ENCODE results near the gene TCEA2.

TCEA2 gene

DNA sequence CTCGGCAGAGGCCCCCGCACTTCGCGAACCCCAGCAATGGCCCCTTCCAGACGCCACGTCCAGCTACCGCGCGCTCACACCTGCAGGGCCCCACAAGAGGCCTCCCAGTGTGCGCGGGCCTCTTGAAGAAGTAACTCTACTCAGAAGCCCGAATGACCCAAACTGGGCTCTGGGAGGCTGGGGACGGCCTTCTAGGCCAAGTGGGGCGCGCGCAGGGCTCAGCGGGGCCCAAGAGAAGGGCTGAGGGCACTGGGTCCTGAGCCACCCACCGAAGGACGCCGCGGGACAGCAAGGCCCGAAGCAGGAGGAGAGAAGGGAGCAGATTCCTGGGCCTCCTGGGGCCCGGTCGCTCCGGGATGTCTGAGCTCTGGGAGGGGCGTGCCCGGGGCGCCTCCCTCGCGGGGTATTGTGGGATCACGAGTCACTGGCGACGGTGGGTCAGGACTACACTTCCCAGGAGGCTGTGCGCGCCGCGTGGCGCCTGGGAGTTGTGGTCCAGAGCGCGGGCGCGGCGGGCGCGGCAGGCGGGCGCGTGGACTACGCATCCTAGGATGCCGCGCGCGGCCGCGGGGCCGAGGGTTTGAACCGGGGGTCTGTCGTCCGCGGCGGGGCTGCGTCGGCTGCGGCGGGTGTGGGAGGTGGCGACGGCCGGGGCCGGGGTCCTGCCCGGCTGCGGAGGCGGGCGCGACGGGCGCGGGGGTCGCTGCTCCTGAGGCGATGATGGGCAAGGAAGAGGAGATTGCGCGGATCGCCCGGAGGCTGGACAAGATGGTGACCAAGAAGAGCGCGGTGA, at the start of gene TCEA2:
Gene TCEA2, plus strand, starts transcription at position 603 of the 793 bp plus-strand sequence. Its CDS starts 115 bp downstream, at position 718.
- DNase-seq, result peak; percentile 92

GRCh38 chr20:64015635-64016034, 47.4 kb upstream of the TCEA2 start:
- DNase-seq, result no peak

DNA sequence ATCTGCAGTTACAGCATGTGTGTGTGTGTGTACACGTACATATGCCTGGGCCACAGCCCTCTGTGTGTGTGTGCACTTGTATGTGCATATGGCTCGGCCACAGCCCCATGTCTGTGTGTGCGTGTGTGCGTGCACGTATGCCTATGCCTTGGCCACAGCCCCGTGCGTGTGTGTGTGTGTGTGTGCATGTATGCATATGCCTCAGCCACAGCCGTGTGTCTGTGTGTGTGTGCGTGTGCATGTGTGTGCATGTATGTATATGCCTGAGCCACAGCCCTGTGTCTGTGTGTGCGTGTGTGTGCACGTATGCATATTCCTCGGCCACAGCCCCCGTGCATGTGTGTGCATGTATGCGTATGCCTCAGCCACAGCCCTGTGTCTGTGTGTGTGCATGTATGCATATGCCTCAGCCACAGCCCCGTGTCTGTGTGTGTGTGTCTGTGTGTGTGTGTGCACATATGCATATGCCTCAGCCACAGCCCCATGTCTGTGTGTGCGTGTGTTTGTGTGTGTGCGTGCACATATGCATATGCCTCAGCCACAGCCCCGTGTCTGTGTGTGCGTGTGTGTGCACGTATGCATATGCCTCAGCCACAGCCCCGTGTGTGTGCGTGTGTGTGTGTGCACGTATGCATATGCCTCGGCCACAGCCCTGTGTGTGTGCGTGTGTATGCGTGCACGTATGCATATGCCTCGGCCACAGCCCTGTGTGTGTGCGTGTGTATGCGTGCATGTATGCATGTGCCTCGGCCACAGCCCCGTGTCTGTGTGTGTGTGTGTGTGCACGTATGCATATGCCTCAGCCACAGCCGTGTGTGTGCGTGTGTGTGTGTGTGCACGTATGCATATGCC, 41.6 kb upstream of the TCEA2 start:
- DNase-seq, result no peak

DNA sequence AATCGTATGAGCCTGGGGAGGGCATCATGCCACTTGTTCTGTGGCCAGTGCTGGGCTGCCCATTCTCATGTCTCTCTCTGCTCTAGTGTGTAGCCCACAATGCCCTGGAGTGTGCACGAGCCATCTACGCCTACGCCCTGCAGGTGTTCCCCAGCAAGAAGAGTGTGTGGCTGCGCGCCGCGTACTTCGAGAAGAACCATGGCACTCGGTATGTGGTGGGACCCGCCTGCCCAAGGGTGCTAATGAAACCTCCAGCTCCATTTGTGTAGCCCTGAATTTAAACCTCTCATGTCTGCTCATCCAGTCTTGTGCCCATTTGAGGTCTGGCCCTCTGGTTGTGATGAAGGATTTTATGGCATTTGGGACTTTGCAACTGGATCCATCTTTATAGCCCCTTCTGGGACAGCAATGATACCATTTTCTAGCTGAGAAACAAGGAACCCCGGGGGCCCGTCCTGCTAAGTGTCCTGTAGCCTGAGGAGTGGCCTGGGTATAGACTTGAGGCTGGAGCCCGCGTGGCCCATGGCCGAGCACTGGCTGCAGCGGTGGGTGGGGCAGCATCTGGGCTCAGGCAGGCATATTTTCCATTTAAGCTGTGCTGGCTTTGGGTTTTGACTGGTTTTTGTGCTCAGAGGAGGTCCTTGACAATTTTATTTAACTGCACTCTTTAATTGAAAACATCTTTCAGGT, 40.2 kb upstream of the TCEA2 start:
- no peak for DNase-seq

GRCh38 chr20:64023361-64024140, 39.4 kb upstream of the TCEA2 start:
- no peak for DNase-seq

DNA sequence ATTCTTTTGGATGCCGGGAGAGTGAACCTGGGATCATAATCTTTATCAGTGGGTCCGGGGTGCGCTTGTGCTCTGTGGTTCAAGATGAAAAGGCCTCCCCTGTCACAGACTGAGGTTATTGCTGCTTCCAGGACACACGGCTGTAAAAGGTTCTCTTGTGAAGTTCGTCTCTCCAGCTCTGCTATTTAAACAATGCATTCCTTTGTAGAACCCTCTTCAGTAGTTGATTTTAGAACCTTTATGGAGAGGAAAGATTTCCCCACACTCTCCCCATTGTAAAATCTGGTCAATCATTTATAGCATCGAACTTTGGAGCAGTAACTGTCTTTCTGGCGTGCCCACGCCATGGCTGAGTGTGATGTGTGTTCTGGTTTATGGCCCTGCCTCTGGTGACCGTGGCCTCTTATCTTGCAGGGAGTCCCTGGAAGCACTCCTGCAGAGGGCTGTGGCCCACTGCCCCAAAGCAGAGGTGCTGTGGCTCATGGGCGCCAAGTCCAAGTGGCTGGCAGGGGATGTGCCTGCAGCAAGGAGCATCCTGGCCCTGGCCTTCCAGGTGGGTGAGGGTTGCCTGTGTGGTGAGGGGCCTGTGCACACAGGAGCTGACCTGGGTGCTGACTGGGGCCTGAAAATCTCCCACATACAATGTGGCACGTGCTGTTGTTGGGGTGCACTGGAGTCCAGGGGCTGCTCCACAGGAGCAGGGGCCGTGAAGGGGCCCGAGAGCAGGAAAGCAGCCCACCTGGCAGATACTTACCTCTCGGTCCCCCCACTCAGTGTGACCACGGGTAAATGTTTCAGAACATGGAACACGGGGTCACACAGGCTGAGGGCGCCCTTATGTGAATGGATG, 38.6 kb upstream of the TCEA2 start:
- no peak for DNase-seq

DNA sequence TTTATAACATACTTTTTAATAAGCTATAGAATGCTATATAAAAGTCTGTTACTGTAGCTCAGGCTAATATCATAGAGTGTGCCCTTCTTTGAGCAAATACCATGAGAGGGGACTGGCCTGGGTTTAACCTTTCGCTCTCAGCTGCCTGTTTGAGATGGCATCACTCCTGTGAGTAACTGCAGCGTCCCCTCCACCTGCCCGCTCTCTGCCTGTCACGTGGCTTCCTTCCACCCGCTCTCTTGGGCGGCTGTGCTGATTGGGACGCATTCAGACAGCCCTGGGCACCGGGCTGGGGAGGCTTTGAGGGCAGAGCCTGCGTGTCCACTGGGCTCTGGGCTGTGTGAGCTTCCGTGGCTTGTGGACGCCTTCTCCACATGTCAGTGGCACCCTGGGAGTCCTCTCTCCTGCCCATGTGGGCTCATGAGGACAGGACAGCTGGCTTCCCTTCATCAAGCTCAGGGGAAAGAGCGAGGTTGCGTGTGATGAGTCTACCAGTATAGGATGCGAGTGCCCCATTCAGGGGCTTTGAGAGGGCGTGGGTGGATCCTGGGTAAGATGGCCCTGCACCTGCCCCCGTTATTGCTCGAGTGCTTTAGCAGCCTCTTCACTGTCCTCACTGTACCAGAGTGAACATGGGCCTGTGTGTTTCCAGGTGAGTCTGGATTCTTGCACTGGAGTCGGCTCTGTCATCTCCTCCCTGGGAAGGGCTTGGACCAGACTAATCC, 37.7 kb upstream of the TCEA2 start:
- no peak for DNase-seq

DNA sequence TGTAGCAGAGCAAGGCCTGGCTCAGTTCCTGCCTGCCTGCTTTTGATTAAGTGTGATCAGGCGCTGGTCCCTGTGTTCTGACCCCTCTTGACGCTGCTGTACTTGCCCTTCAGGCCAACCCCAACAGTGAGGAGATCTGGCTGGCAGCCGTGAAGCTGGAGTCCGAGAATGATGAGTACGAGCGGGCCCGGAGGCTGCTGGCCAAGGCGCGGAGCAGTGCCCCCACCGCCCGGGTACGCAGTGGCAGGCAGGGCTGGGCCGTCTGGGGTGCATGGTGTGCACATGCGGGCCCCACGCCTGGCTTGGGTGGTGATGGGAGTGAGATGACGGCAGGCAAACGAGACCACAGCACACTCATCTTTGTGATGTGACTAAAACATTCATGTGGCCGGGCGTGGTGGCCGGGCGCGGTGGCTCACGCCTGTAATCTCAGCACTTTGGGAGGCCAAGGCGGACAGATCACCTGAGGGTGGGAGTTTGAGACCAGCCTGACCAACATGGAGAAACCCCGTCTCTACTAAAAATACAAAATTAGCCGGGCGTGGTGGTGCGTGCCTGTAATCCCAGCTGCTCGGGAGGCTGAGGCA, 37.1 kb upstream of the TCEA2 start:
- no peak for DNase-seq

DNA sequence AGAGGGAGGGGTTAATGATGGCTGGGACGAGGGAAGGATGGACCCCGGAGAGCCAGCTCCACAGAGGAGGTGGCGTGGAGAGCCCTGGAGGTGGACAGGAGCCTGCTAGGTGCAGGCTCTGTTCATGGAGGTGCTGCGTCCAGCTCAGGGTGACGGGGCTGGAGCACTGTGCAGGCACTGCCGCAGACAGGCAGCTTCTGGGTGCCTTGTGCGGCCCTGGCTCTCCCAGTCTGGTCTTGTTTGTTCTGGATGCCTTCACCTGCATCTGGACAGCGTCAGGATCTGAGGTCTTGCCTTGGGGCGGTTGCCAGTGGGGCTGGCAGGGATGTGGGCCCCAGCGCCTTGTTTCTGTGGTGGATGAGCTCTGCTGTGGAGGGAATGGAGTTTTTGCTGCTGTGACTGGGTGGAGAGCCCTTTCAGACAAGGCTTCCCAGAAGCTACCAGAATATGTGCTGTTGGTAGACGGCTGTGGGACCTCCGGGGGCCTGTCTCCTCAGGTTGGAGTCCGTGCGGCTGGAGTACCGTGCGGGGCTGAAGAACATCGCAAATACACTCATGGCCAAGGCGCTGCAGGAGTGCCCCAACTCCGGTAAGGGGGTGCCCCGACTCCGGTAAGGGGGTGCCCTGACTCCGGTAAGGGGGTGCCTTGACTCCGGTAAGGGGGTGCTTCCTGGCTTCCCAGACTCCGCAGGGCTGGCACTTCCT, 34.9 kb upstream of the TCEA2 start:
- no peak for DNase-seq

DNA sequence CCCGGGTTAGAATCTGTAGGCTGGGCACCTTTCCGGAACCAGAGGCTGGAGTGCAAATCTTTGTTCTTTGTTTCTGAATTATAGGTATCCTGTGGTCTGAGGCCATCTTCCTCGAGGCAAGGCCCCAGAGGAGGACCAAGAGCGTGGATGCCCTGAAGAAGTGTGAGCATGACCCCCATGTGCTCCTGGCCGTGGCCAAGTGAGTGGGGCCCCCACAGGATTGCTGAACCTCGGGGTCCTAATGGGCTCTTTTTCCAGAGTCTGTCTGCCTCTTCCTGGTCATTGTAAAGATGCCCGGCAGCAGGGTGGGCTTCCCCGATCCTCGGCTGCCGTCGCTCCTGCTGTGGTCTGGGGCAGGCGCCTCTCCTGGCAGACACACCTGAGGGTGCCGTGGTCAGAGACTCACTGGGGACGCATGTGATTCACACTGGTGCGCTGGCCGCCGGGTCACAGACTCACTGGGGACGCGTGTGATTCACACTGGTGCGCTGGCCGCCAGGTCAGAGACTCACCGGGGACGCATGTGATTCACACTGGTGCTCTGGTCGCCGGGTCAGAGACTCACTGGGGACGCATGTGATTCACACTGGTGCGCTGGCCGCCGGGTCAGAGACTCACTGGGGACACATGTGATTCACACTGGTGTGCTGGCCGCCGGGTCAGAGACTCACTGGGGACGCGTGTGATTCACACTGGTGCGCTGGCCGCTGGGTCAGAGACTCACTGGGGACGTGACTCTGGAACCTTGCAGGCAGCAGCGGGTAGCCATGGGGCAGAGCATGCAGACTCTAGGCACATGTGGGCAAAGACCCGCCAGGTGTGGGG, 33.5 kb upstream of the TCEA2 start:
- DNase-seq, result no peak

DNA sequence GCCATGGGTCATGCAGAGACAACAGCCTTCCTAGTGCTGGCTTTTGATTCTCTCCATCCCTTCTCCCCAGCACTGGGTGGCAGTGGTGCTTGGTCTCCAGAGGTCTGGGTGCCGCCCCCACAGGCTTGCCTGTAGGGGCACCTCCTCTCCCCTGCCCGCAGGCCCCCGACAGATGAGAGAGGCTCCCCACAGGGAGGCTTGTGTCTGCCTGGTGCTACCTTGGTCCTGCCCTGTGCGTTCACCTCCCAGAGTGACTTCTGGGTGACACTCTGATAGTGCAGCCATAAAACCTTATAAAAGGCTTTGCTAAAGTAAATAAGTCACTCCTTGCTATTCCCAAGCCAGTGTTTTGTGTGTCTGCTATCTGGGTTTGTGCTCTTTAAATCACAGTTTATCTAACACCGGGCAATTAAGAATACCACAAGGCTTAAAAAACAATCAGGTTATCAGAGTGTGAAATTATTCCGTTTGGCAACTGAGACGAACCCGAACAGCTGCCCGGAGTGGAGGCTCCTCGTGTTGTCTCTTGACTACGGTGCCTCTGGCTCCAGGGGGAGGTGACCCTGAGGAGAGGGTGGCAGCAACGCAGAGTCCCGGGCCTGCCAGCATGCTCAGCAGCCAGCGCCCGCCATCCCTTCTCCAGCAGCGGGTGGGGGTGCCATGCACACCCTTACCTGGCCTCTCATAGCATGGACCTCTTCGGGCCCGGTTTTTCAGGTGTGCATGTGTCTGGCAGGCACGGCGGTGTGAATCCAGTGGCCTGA, 32.4 kb upstream of the TCEA2 start:
- DNase-seq, result no peak

- no peak for DNase-seq
Observed at GRCh38 chr20:64031822-64032314, 31.1 kb upstream of the TCEA2 start.

- no peak for DNase-seq
Observed at GRCh38 chr20:64032706-64033624, 30.0 kb upstream of the TCEA2 start.

DNA sequence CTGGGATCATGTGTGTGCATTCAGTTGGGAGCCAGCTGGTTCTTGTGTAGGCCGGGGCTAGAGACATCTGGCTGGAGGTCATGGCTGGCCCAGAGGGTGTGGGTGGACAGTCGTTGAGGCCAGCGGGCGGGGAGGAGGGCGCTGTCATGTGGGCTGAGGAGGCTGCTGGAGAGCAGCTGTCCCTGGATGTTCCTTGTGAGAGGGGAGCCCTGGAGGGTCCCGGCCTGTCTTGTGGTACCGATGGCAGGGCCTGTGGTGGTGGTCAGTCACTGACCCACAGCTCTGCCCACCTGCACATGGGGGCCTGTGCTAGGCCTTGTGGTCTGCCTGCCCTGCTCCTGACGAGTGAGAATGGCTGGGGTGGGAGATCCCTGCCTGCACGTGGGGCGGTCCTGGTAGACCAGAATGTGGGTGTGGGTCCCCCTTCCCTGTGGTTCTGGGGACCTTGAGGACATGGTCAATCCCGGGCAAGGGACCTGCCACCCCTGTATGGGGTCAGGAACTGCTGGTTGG, 29.0 kb upstream of the TCEA2 start:
- DNase-seq, result no peak

GRCh38 chr20:64035066-64035932, 27.7 kb upstream of the TCEA2 start:
- no peak for DNase-seq

- no peak for DNase-seq
Observed at GRCh38 chr20:64035933-64036345, 27.1 kb upstream of the TCEA2 start, which contains the start of gene C20orf204. TSS of gene C20orf204 (plus strand) at chr20:64036182. CDS start at chr20:64036324, 142 bp downstream.
